Measurements from ENCODE around the gene NPAT. TPM values are rescaled to one million over a fixed set of nuclear protein-coding genes. Genes with fewer than 3 reads are reported as not detected.
A peak's percentile ranks its signal among the peaks of the same experiment; 100 is the strongest.

Gene NPAT
- total and polyA plus RNA-seq, 9 of the 15 experiments (the other 6 are each of a cell fraction or from before 2014, with no cell fraction given): 8.8 to 30.0 (median 22.1) TPM

DNA sequence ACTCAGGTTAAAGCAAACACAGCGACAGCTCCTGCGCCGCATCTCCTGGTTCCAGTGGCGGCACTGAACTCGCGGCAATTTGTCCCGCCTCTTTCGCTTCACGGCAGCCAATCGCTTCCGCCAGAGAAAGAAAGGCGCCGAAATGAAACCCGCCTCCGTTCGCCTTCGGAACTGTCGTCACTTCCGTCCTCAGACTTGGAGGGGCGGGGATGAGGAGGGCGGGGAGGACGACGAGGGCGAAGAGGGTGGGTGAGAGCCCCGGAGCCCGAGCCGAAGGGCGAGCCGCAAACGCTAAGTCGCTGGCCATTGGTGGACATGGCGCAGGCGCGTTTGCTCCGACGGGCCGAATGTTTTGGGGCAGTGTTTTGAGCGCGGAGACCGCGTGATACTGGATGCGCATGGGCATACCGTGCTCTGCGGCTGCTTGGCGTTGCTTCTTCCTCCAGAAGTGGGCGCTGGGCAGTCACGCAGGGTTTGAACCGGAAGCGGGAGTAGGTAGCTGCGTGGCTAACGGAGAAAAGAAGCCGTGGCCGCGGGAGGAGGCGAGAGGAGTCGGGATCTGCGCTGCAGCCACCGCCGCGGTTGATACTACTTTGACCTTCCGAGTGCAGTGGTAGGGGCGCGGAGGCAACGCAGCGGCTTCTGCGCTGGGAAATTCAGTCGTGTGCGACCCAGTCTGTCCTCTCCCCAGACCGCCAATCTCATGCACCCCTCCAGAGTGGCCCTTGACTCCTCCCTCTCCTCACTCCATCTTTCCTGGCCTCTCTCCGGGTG is at the start of gene NPAT, which contains the start of gene ATM (continued):
- TF ChIP-seq YBX1 (IDR thresholded peaks at IDR 0.05) (no peak), ZNF551 (CRISPR knock-in tag; IDR thresholded peaks at IDR 0.05) (no peak), ATF1 (CRISPR knock-in tag; IDR thresholded peaks at IDR 0.05) (no peak), ATF1 (tag; IDR thresholded peaks at IDR 0.05) (peak; percentile 89), TAF7 (tag; IDR thresholded peaks at IDR 0.05) (0 out of 2 replicates have a peak, but pooled peaks have one; percentile 26), ZNF764 (CRISPR knock-in tag; IDR thresholded peaks at IDR 0.05; ENCODE audit: low read depth) (no peak), BCL6 (CRISPR knock-in tag; IDR thresholded peaks at IDR 0.05) (no peak), ZNF583 (CRISPR knock-in tag; IDR thresholded peaks at IDR 0.05) (0 out of 2 replicates have a peak, but pooled peaks have one; percentile 61), TCFL5 (CRISPR knock-in tag; conservative IDR thresholded peaks at IDR 0.05) (no peak), GABPB1 (CRISPR knock-in tag; IDR thresholded peaks at IDR 0.05) (peak; percentile 95), PHF21A (IDR thresholded peaks at IDR 0.05; ENCODE audit: borderline replicate concordance, low read depth) (no peak), POLR3G (IDR thresholded peaks at IDR 0.05; ENCODE audit: extremely low read depth, insufficient read length, insufficient replicate concordance) (no peak), ETS2 (tag; IDR thresholded peaks at IDR 0.05; ENCODE audit: borderline replicate concordance, poor library complexity, severe bottlenecking) (no peak), SPI1 (IDR thresholded peaks at IDR 0.05; ENCODE audit: borderline replicate concordance, low read depth, low read length) (peak; percentile 67), PCBP2 (IDR thresholded peaks at IDR 0.05; ENCODE audit: low read depth, low read length, poor library complexity, severe bottlenecking) (no peak), HMG20B (CRISPR knock-in tag; IDR thresholded peaks at IDR 0.05) (no peak), EHMT2 (IDR thresholded peaks at IDR 0.05) (no peak), MEIS2 (IDR thresholded peaks at IDR 0.05; ENCODE audit: partially characterized antibody) (peak; percentile 75)
- TF ChIP-seq, protein P1, sequence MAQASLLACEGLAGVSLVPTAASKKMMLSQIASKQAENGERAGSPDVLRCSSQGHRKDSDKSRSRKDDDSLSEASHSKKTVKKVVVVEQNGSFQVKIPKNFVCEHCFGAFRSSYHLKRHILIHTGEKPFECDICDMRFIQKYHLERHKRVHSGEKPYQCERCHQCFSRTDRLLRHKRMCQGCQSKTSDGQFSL (CRISPR knock-in tag; IDR thresholded peaks at IDR 0.05): peak; percentile 8; the same call in 1 of the 2 replicates
- TF ChIP-seq, protein P1 (tag; IDR thresholded peaks at IDR 0.05): no peak
- TF ChIP-seq, protein P2, sequence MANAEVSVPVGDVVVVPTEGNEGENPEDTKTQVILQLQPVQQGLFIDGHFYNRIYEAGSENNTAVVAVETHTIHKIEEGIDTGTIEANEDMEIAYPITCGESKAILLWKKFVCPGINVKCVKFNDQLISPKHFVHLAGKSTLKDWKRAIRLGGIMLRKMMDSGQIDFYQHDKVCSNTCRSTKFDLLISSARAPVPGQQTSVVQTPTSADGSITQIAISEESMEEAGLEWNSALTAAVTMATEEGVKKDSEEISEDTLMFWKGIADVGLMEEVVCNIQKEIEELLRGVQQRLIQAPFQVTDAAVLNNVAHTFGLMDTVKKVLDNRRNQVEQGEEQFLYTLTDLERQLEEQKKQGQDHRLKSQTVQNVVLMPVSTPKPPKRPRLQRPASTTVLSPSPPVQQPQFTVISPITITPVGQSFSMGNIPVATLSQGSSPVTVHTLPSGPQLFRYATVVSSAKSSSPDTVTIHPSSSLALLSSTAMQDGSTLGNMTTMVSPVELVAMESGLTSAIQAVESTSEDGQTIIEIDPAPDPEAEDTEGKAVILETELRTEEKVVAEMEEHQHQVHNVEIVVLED (CRISPR knock-in tag; IDR thresholded peaks at IDR 0.05): peak; percentile 68
- TF ChIP-seq, protein P3, sequence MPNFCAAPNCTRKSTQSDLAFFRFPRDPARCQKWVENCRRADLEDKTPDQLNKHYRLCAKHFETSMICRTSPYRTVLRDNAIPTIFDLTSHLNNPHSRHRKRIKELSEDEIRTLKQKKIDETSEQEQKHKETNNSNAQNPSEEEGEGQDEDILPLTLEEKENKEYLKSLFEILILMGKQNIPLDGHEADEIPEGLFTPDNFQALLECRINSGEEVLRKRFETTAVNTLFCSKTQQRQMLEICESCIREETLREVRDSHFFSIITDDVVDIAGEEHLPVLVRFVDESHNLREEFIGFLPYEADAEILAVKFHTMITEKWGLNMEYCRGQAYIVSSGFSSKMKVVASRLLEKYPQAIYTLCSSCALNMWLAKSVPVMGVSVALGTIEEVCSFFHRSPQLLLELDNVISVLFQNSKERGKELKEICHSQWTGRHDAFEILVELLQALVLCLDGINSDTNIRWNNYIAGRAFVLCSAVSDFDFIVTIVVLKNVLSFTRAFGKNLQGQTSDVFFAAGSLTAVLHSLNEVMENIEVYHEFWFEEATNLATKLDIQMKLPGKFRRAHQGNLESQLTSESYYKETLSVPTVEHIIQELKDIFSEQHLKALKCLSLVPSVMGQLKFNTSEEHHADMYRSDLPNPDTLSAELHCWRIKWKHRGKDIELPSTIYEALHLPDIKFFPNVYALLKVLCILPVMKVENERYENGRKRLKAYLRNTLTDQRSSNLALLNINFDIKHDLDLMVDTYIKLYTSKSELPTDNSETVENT (CRISPR knock-in tag; IDR thresholded peaks at IDR 0.05): peak; percentile 75; the same call in 1 of the 2 replicates
- TF ChIP-seq, protein P4, sequence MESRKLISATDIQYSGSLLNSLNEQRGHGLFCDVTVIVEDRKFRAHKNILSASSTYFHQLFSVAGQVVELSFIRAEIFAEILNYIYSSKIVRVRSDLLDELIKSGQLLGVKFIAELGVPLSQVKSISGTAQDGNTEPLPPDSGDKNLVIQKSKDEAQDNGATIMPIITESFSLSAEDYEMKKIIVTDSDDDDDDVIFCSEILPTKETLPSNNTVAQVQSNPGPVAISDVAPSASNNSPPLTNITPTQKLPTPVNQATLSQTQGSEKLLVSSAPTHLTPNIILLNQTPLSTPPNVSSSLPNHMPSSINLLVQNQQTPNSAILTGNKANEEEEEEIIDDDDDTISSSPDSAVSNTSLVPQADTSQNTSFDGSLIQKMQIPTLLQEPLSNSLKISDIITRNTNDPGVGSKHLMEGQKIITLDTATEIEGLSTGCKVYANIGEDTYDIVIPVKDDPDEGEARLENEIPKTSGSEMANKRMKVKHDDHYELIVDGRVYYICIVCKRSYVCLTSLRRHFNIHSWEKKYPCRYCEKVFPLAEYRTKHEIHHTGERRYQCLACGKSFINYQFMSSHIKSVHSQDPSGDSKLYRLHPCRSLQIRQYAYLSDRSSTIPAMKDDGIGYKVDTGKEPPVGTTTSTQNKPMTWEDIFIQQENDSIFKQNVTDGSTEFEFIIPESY (CRISPR knock-in tag; IDR thresholded peaks at IDR 0.05): peak; percentile 19; the same call in 1 of the 2 replicates

Measured in K562 (cell line).